MG63 (cell line): Measurements from ENCODE around the gene PDZD8. TPM values are rescaled to one million over a fixed set of nuclear protein-coding genes. Genes with fewer than 3 reads are reported as not detected.

Experiments used
- DNase-seq: peaks from one replicate; pipeline ENCODE4 v3.0.0-alpha.2; 2020
- H3K27me3 ChIP-seq: fragments of 250-450 bp; sonication (Bioruptor Pico); 2 replicates; pipeline ENCODE4 v1.5.1; 2020; ENCODE audit warnings: mild to moderate bottlenecking, moderate library complexity
- H3K36me3 ChIP-seq: fragments of 250-450 bp; sonication (Bioruptor Pico); 2 replicates; pipeline ENCODE4 v1.5.1; 2020; ENCODE audit warnings: mild to moderate bottlenecking, moderate library complexity
- H3K4me3 ChIP-seq: fragments of 250-450 bp; sonication (Bioruptor Pico); 2 replicates; pipeline ENCODE4 v1.5.1; 2020; ENCODE audit warnings: mild to moderate bottlenecking, moderate library complexity
- H3K9me3 ChIP-seq: fragments of 250-450 bp; sonication (Bioruptor Pico); 2 replicates; pipeline ENCODE4 v1.5.1; 2020; ENCODE audit warnings: mild to moderate bottlenecking, moderate library complexity
- total RNA-seq: library from RNA; depleted of rRNA; stranded (reverse); fragments of >200 nt; shearing (Covaris generic); gene quantifications from 2 replicates; pipeline ENCODE4 v1.2.3, GENCODE V29; 2014; ENCODE audit warnings: low replicate concordance; rRNA removed

PDZD8 gene
- total RNA-seq = 21.9 and 37.3 TPM in 2 replicates

- Histone ChIP-seq H3K4me3 (peak within 1 kb of the TSS; percentile 88), H3K27me3 (no peaks in the 10 kb centered on the region; the same call in 1 of the 2 replicates), H3K9me3 (no peaks in the 10 kb centered on the region), H3K36me3 (peaks cover 11% of the 10 kb centered on the region; the same call in 1 of the 2 replicates)
- DNase-seq = peak; percentile 96
Observed at GRCh38 chr10:117375360-117376178, at the start of gene PDZD8. Gene PDZD8, minus strand, starts transcription at chr10:117375440. Its CDS starts 213 bp downstream, at chr10:117375227.

GRCh38 chr10:117424171-117424570, 48.9 kb upstream of the PDZD8 start:
- no peak overlapping the region for H3K4me3 ChIP-seq
- DNase-seq = no peak
- H3K36me3 ChIP-seq = no peaks in the 10 kb centered on the region
- no peaks in the 10 kb centered on the region for H3K27me3 ChIP-seq
- H3K9me3 ChIP-seq = no peaks in the 10 kb centered on the region

DNA sequence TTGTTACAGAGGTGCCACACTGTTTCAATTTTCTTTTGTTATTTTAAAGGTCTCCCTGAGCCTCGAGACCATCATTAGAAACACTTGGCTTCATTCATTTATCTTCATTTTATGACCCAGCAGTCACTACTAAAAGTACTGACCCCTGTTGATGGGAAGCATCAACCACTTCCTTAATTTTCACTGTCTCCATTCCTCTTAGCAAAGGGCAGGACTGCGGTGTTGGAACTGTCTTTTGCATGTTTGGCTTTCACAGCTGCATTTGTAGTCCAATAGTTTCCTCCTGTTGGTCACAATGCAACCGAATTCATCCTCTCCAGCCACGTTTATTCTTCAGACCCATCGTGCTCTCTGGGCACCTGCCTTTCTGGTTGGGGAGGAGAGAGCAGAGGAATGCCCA, 46.7 kb upstream of the PDZD8 start:
- H3K4me3 ChIP-seq = no peak overlapping the region
- no peaks in the 10 kb centered on the region for H3K9me3 ChIP-seq
- H3K27me3 ChIP-seq = no peaks in the 10 kb centered on the region
- DNase-seq = no peak
- H3K36me3 ChIP-seq = no peaks in the 10 kb centered on the region

GRCh38 chr10:117420768-117421167, 45.5 kb upstream of the PDZD8 start:
- H3K27me3 ChIP-seq = no peaks in the 10 kb centered on the region
- no peak overlapping the region for H3K4me3 ChIP-seq
- H3K36me3 ChIP-seq = no peaks in the 10 kb centered on the region
- H3K9me3 ChIP-seq = no peaks in the 10 kb centered on the region
- no peak for DNase-seq

- Histone ChIP-seq H3K4me3 (no peak overlapping the region), H3K9me3 (no peaks in the 10 kb centered on the region), H3K36me3 (no peaks in the 10 kb centered on the region), H3K27me3 (no peaks in the 10 kb centered on the region)
- no peak for DNase-seq
Observed at GRCh38 chr10:117419921-117420320, 44.7 kb upstream of the PDZD8 start.

- DNase-seq = no peak
Observed at GRCh38 chr10:117419159-117419558, 43.9 kb upstream of the PDZD8 start.

DNA sequence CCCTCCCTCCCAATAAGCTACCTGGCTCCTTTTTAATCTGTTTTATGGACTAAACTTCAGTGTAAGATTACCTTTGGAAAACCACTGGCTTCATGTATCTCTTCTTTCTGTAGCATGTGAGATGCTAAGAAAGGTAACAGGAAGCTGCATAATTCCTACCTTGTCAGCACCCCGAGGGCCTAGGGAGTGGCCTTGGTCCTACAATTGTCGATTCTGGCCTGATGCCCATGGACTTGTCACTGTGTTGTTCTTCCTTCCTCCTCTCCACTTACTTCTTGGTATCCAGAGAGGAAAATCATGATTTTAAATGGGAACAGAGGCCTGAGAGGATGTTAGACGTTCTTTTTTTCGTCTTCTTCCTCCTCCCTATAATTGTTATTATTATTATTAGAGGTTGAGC, 42.9 kb upstream of the PDZD8 start:
- H3K9me3 ChIP-seq = no peaks in the 10 kb centered on the region
- no peak overlapping the region for H3K4me3 ChIP-seq
- no peak for DNase-seq
- H3K36me3 ChIP-seq = no peaks in the 10 kb centered on the region
- no peaks in the 10 kb centered on the region for H3K27me3 ChIP-seq

More at GRCh38 chr10:117419159-117419558, 43.9 kb upstream of the PDZD8 start:
- no peaks in the 10 kb centered on the region for H3K36me3 ChIP-seq
- H3K9me3 ChIP-seq = no peaks in the 10 kb centered on the region
- H3K27me3 ChIP-seq = no peaks in the 10 kb centered on the region
- no peak overlapping the region for H3K4me3 ChIP-seq

- no peak for DNase-seq
- no peaks in the 10 kb centered on the region for H3K9me3 ChIP-seq
- H3K36me3 ChIP-seq = no peaks in the 10 kb centered on the region
- H3K4me3 ChIP-seq = no peak overlapping the region
- no peaks in the 10 kb centered on the region for H3K27me3 ChIP-seq
Observed at GRCh38 chr10:117417196-117417595, 42.0 kb upstream of the PDZD8 start.

GRCh38 chr10:117413928-117414618, 38.8 kb upstream of the PDZD8 start:
- peak; percentile 75 for DNase-seq
- Histone ChIP-seq H3K27me3 (no peaks in the 10 kb centered on the region), H3K9me3 (no peaks in the 10 kb centered on the region), H3K36me3 (no peaks in the 10 kb centered on the region), H3K4me3 (no peak overlapping the region)

DNA sequence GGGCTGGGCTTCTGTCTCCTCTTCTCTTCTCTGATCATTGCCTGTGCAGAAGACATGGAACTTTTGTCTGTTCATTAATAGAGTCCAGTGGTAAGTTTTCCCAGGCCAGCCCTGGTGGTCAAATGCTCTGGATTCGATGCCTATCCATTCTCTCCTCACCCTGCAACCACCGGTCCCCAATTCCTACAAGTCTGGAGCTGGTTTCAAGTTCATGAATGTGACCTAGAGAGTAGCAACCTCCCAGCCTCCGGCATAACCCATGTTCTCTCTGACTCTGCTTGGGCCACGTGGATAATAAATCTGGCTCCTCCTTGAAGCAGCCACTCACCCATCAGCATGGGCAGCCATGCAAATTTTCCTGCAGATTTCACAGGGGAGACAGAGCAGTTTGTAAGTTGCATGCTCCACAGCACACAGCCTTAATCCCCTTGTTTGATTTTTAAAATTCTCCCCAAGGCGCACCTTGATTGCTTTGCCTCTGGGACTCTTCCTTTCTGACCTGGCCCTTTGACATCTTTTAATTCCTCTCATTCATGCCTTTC, 37.3 kb upstream of the PDZD8 start:
- H3K4me3 ChIP-seq = no peak overlapping the region
- H3K27me3 ChIP-seq = no peaks in the 10 kb centered on the region
- no peak for DNase-seq
- H3K36me3 ChIP-seq = no peaks in the 10 kb centered on the region
- no peaks in the 10 kb centered on the region for H3K9me3 ChIP-seq

DNA sequence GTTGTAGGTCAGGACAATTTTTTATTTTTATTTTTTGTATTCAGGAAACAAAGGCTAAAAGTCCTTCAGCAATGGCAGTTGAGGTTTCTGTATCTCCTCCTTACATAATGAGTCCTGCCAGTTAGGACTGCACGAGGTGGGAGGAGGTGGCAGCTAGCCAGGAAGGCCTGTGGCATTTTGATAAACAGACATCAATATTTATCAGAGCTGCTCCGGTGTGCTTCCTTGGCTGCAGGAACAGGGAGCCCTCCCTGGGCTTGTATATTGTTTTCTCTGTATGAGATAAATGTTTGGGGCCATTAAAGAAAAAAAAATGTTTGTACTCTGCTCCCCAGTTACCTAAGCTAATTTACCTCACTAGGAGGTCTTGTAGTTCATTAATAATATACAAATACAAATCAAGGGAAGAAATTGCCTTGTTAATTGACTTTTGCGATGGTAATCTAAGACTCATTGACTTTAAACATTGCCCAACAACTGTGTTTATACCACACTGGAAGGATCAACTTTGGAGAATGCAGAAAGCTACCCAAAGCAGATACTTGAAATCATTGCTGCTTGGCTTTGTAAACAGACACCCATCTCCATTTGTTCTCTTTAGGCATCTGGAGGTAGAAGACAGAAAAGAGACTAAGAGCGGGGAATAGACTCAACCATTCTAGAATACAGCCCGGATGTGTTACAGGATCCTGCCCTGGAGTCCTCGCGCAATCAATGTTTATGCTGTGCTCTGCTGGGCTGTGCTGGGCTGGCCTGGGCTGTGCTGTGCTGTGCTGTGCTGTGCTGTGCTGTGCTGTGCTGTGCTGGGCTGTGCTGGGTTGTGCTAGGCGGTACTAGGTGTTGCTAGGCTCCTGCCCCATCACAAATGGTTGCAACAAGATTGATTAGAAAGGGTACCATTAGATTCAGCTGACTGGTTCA, 36.5 kb upstream of the PDZD8 start:
- no peaks in the 10 kb centered on the region for H3K36me3 ChIP-seq
- DNase-seq = no peak
- no peaks in the 10 kb centered on the region for H3K27me3 ChIP-seq
- H3K9me3 ChIP-seq = no peaks in the 10 kb centered on the region
- no peak overlapping the region for H3K4me3 ChIP-seq

GRCh38 chr10:117410557-117410956, 35.3 kb upstream of the PDZD8 start:
- Histone ChIP-seq H3K27me3 (no peaks in the 10 kb centered on the region), H3K4me3 (no peak overlapping the region), H3K9me3 (no peaks in the 10 kb centered on the region), H3K36me3 (no peaks in the 10 kb centered on the region)
- DNase-seq = no peak

GRCh38 chr10:117409549-117410305, 34.5 kb upstream of the PDZD8 start:
- H3K27me3 ChIP-seq = no peaks in the 10 kb centered on the region
- no peaks in the 10 kb centered on the region for H3K9me3 ChIP-seq
- DNase-seq = peak; percentile 45
- no peak overlapping the region for H3K4me3 ChIP-seq
- H3K36me3 ChIP-seq = no peaks in the 10 kb centered on the region

GRCh38 chr10:117408436-117409384, 33.5 kb upstream of the PDZD8 start:
- no peaks in the 10 kb centered on the region for H3K9me3 ChIP-seq
- H3K4me3 ChIP-seq = no peak overlapping the region
- H3K27me3 ChIP-seq = no peaks in the 10 kb centered on the region
- no peak for DNase-seq
- H3K36me3 ChIP-seq = no peaks in the 10 kb centered on the region

DNA sequence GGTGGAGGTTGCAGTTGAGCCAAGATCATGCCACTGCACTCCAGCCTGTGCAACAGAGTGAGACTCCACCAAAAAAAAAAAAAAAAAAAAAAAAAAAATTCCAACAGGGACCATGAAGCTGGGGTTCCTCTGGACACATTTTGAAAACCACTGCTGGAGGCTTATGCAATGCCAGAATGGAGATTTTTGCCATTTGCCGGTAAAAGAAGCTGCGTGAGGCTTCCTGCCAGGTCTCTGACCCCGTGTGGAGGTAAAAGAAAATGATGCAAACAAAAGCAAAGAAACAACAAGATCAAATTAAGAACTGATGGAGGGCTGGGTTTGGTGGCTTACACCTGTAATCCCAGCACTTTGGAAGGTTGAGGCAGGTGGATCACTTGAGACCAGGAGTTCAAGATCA, 30.5 kb upstream of the PDZD8 start:
- Histone ChIP-seq H3K36me3 (no peaks in the 10 kb centered on the region), H3K9me3 (no peaks in the 10 kb centered on the region), H3K27me3 (no peaks in the 10 kb centered on the region), H3K4me3 (no peak overlapping the region)
- DNase-seq = no peak
